GM18505 (cell line): ENCODE results near the gene ELAVL3.
"Not testable (repeated sequence)": the region's sequence is repeated elsewhere in the genome, so short reads cannot be mapped to it uniquely, and the experiment has no call there.

Experiments used
- ATAC-seq: cut with Tn5 transposase; IDR thresholded peaks from one replicate; pipeline ENCODE4 v1.9.1; 2021; ENCODE audit not compliant: unreplicated experiment
- POLR2A ChIP-seq: IDR thresholded peaks from 4 replicates; pipeline ENCODE4 v1.6.1; 2011; ENCODE audit warnings: borderline replicate concordance; ENCODE audit not compliant: insufficient read depth, insufficient read length; ENCODE audit errors: extremely low read depth

ELAVL3 gene

GRCh38 chr19:11446652-11447301, 34.1 kb downstream of the ELAVL3 start:
- TF ChIP-seq POLR2A, result no peak
- ATAC-seq, result no peak

- no peak for TF ChIP-seq POLR2A
- no peak for ATAC-seq
These were observed 34.6 kb downstream of the ELAVL3 start for GRCh38 chr19:11446271-11446651.

GRCh38 chr19:11445141-11445540, 35.7 kb downstream of the ELAVL3 start:
- ATAC-seq, result no peak
- TF ChIP-seq POLR2A, result no peak

DNA sequence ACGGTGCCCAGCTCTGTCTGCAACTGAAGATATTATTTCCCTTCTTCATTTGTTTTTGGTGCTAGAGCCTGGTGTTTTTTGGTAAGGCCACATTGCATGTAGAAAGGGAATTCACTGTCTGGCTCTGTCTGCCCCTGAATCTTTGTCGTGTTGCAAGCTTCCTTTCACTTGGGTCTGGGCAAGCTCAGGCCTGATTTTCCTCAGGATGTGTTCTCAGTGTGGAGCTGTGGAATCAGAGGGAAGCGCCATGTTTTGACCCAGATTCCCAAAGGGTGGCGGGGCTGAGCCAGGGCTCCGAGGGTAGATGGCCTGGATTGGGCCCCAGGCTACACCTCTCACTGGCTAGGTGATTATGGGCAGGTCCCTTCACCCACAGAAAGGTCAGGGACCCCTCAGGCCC, 36.8 kb downstream of the ELAVL3 start:
- no peak for TF ChIP-seq POLR2A
- ATAC-seq, result no peak

GRCh38 chr19:11437955-11438354, 42.9 kb downstream of the ELAVL3 start:
- TF ChIP-seq POLR2A, result no peak
- ATAC-seq, result no peak

- no peak for ATAC-seq
- TF ChIP-seq POLR2A, result no peak
These were observed 45.0 kb downstream of the ELAVL3 start for GRCh38 chr19:11435833-11436313.

GRCh38 chr19:11435057-11435832, 45.6 kb downstream of the ELAVL3 start, which contains the start of the genes ODAD3 and PRKCSH:
Gene ODAD3, minus strand, starts transcription at chr19:11435121. Its CDS starts 105 bp downstream, at chr19:11435016.
Gene PRKCSH, plus strand, starts transcription at chr19:11435635. Its CDS starts 483 bp downstream, at chr19:11436118.
- ATAC-seq, result peak; percentile 84
- TF ChIP-seq POLR2A, result peak; percentile 82

DNA sequence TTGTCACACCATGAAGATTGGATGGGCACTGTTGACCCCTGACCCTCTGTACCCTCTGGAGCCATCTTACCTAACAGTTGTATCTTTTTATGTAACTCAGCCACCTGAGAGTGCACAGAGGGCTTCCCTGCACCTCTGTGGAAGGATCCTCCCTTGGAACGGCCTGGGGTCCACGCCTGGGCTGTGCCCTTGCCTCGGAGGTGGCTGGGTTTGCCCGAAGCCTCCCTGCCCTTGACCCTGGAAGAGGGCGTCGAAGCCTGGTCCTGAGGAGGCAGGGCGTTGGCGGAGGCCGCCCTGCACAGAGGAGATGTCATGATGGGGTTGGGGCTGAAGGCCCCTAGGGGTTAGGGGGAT, 46.2 kb downstream of the ELAVL3 start:
- no peak for TF ChIP-seq POLR2A
- ATAC-seq, result peak; percentile 18

GRCh38 chr19:11433526-11433925, 47.3 kb downstream of the ELAVL3 start:
- ATAC-seq, result not testable (repeated sequence)

GRCh38 chr19:11426656-11427055, 54.2 kb downstream of the ELAVL3 start:
- no peak for ATAC-seq
- no peak for TF ChIP-seq POLR2A

DNA sequence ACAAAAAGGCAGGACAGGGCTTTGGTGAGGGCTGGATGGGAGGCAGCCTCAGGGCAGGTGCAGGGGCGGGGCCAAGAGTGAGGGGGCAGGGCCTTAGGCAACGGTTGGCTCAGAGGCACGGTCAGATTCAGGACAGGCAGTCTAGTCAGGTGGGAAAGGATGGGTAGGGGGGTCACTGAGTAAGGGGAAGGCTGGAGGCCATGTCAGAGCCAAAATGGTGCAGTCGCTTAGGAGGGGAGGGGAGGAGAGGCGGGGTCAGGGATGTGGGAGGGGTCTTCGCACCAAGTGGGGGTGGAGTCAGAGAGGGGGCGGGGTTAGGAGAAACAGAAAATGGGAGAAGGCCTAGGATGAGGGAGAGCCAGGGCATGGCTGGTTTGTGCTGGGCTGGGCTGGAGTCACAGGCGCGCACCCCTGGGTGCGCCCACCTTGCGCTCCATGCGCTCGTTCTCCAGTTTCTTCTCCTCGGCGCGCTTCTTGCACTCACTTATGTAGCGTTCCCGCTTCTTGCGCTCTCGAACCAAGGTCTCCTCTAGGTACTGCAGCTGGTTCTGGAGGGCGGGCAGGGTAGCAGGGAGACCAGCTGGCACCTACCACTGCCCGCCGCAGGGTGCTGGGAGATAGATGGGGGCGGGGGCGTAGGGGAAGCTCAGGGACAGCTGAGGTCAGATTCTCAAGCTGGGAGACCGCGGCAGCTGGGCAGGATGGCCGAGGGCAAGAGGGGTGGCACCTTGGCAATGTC, 55.0 kb downstream of the ELAVL3 start:
- no peak for TF ChIP-seq POLR2A
- no peak for ATAC-seq

- no peak for ATAC-seq
- no peak for TF ChIP-seq POLR2A
These were observed 57.1 kb downstream of the ELAVL3 start for GRCh38 chr19:11423791-11424181.

DNA sequence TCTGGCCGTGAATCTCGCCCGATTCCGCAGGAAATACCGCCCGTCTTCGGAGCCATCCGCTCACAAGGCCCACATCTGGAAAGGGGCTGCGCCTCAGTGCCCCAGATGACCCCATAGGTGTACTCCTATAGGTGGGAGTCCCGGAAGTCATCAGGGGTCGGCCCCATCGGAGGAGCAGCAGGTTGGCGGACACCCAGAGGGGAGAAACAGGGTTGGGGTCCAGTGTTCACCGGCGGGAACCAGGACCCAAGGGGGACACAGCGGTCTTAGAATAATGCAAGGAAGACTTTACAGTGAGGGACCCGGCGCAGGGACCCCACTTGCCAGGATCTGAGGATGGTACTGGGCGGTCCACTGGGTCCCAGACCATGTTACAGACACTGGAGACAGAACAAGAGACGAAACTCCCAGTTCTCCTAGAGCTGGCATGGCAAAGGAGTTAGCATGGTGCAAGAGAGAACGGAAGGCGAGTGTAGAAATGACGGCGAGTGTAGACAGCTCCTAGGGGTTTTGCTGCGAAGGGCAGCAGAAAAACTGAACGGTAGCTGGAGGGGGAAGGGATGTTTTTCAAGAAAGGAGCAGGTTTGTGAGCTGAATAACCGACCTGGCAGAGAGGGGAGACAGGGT, 57.6 kb downstream of the ELAVL3 start:
- no peak for TF ChIP-seq POLR2A
- no peak for ATAC-seq
